NCI-H2171 treated with DMSO at 0.1 percent for 48 hours (cell line): Measurements from ENCODE around the gene TCF4.

Source experiments
- DNase-seq: peaks from one replicate; lab custom pipeline; 2025; lab: John Stamatoyannopoulos, UW

Gene TCF4

DNA sequence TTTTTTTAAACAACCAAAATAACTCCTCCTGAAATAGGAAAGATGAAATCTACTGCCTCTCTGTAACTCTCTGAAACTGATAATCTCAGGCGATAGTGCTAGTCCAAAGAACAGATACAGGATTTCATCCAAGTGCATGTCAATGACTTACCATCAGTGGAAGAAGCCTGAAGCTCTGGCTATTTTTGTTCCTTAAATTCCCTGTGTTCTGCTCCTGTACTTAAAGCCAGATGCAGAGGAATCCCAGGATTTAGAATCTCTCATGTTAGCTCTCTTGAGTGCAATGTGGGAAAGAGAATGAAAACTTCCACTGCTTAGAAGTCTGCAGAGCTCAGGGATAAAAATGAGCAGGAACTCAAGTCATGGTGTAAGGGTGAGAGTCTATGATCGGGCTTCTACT is 291.9 kb downstream of the TCF4 start:
- DNase-seq, result no peak

GRCh38 chr18:55290898-55291297 is 297.1 kb downstream of the TCF4 start:
- DNase-seq, result no peak

DNA sequence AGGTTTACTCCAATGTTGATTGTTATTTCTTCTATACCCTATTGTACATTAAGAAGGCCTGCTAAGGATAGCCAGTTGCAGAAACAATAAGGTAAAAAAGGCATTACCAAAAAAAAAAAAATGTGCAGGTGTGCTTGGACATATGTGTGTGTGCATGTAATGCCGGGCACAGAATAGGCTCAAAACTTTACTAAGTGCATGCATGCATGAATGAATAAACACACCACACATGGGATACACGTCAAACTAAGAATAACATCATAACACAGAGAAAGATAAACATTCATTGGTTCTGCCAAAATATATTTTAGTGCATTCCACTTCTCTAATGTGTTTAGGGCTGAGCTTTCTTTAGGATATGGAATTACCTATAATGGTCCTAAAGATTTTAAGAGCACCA is 298.2 kb downstream of the TCF4 start:
- DNase-seq, result no peak

GRCh38 chr18:55289048-55289447 is 298.9 kb downstream of the TCF4 start:
- no peak for DNase-seq

- no peak for DNase-seq
Observed at GRCh38 chr18:55287935-55288868, 299.8 kb downstream of the TCF4 start.

DNA sequence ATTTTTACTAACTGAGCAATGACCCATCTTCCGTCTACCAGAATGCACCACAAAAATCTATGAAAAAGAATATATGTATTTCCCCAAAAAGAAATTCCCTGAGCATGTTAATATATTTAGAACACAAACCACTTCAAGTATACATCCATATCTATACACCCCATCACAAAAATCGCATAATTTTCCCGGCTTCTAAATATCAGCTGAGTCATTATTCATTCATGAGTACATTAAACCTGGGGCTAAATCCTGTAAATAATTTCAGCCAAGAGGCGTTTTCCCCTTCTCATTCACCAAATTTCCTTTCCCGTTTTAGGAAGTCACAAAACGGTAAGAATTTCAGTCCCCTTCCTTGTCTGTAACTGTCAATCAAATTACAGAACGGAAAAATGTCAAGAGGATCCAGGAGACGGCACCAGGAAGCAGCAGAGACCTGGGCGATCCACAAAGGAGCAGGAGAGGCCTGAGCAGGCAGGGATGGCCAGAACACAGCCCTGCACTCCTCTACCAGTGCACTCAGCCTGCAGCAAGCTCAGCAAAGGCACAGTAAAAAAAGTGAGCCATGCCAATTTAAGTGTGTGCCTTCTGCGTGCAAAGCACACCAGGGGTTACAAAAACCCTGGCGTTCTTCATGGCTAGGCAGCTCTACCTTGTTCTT is 300.7 kb downstream of the TCF4 start:
- no peak for DNase-seq

DNA sequence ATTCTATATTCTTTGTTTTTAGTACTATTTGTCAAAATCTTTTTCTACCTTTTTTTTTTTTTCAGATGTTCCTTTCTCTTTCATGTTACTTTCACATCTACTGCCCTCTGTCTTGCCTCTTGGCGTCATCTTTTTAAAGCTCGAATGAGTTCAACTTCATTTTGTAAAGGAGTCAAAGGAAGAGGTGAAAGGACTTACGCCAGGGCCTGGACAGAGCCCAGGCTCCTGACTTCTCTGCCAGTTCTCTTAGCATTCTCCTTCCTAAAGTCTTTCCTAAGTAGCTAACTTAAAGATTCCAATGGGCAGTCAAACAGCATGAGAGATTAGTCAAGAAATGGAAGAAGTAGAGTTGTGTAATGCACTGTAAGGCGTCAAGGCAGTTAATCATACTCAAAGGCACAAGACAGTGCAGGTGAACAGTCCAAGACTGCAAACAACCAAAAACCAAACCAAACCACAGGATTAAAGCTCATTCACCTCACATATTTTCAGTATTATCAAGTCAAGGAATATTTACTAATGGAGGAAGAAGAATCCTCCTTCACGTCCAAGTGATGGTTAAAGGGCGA is 301.7 kb downstream of the TCF4 start:
- DNase-seq, result no peak

DNA sequence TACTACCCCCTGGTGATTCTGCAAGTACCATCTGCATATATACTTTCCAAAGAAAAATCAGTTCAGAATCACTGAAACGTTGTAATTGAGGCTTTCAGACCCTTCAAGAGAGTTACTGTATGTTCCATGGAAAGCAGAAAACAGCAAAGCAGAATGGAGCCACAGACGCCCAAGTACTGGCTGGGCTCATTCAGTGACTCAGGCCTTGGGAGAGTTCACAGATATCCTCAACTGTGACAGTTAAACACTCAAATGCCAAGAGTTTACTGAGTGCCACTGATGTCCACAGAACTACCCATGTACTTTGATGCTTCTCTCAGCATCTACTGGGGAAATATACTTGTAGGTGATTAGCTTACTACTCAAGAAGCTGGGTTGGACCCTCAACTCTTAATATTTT is 303.4 kb downstream of the TCF4 start:
- DNase-seq, result no peak

GRCh38 chr18:55283309-55283708 is 304.7 kb downstream of the TCF4 start:
- no peak for DNase-seq

DNA sequence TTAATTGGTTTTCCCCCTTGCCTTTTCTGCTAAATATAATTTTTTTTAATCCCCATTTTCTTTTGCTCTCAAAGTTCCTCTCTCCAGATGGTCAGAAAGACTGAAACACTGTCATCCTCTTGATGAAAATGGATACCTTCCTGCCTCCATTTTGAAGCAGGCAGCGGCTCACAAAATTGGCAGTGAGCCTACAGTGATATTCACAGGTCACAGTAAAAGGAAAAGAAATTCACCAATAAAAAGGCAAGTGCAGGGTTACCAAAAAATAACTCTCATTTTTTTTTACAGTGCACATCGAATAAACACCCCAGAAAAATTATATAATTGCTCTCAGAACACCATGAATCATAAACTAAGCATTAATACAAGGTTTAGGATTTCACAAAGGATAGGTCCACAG is 307.5 kb downstream of the TCF4 start:
- peak; percentile 93 for DNase-seq

GRCh38 chr18:55275039-55275901 is 312.7 kb downstream of the TCF4 start:
- no peak for DNase-seq

- no peak for DNase-seq
Observed at GRCh38 chr18:55272510-55273243, 315.3 kb downstream of the TCF4 start.

- DNase-seq, result no peak
Observed at GRCh38 chr18:55269622-55270021, 318.4 kb downstream of the TCF4 start.

- DNase-seq, result no peak
Observed at GRCh38 chr18:55268628-55269275, 319.2 kb downstream of the TCF4 start.

- DNase-seq, result no peak
Observed at GRCh38 chr18:55268151-55268601, 319.8 kb downstream of the TCF4 start.

DNA sequence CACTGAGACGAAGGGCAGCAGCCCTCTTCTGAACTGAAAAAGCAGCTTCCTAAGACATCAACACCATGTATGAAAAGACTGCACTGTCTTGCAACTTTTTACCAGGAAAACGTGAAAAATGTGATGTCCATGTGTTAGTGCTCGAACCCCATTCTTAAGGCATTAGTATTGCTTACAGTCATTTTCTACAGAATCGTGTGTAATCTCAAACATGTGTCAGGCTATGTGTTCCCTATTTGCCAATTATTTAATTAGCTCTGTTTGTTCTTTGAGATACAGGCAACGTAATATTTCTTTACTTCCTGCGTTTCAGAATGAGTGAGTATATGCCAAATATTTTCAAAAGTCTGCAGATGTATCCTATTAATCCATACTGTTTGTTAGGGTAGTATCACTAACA is 321.0 kb downstream of the TCF4 start:
- DNase-seq, result no peak

- DNase-seq, result no peak
Observed at GRCh38 chr18:55265984-55266383, 322.0 kb downstream of the TCF4 start.

- DNase-seq, result no peak
Observed at GRCh38 chr18:55265130-55265675, 322.8 kb downstream of the TCF4 start.

DNA sequence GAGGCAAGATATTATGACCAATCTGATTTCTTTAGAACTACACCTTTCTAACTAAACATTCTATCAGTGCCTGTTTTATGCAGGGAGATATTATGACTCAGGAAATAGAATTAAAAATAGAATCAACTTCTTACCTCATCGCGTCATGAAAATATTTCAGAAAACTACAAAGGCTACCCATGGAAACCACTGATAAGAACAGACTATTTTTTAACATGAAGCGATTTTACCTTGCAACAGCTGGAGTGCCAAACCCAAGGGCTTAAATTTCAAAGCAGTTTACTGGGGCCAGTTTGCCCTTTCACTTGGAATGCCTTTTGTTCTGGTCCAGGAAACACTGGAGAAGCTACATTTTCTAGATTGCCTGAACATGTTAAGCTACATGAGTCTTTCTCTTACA is 323.9 kb downstream of the TCF4 start:
- DNase-seq, result peak; percentile 82

- no peak for DNase-seq
Observed at GRCh38 chr18:55262021-55262560, 325.9 kb downstream of the TCF4 start.
